K562 (cell line): ENCODE measurements around the gene TNNT2. TPM values are rescaled to one million over a fixed set of nuclear protein-coding genes. Genes with fewer than 3 reads are reported as not detected.

Experiments used
- CBFA2T2 ChIP-seq: fragments of 450-650 bp; conservative IDR thresholded peaks from 2 replicates; pipeline ENCODE4 v1.6.1; 2017; ENCODE audit warnings: mild to moderate bottlenecking
- CCNT2 ChIP-seq: IDR thresholded peaks from 2 replicates; pipeline ENCODE4 v1.6.1; 2011; ENCODE audit warnings: borderline replicate concordance, low read depth, mild to moderate bottlenecking, moderate library complexity, mixed read lengths, low read length; ENCODE audit not compliant: insufficient read length; ENCODE audit errors: extremely low read depth
- MCM3 ChIP-seq: fragments of 450-650 bp; IDR thresholded peaks from 2 replicates; pipeline ENCODE4 v1.6.1; 2016
- PHTF2 ChIP-seq: fragments of 250-450 bp; sonication (Bioruptor Pico); IDR thresholded peaks from 2 replicates; pipeline ENCODE4 v1.5.0; 2021; ENCODE audit warnings: mild to moderate bottlenecking
- SMC3 ChIP-seq: conservative IDR thresholded peaks from 2 replicates; pipeline ENCODE4 v1.6.1; 2011; ENCODE audit warnings: low read depth, low read length, improper control_type of control experiment; ENCODE audit not compliant: insufficient read depth
- TEAD2 ChIP-seq: fragments of 450-650 bp; IDR thresholded peaks from 2 replicates; pipeline ENCODE4 v1.6.1; 2016; ENCODE audit warnings: missing genetic modification characterization, control low read depth, missing compliant biosample characterization
- TFE3 ChIP-seq: fragments of 450-650 bp; formaldehyde crosslinking; IDR thresholded peaks from 2 replicates; pipeline ENCODE4 v1.4.0; 2020; ENCODE audit warnings: mild to moderate bottlenecking, mixed read lengths
- WHSC1 ChIP-seq: IDR thresholded peaks from one replicate; pipeline ENCODE4 v1.6.1; 2012; ENCODE audit warnings: low read length, control low read depth, inconsistent platforms
- ZNF140 ChIP-seq: fragments of 250-450 bp; sonication (Bioruptor Pico); IDR thresholded peaks from 2 replicates; pipeline ENCODE4 v1.8.0; 2021; ENCODE audit warnings: moderate library complexity, mild to moderate bottlenecking, inconsistent platforms
- ZNF175 ChIP-seq: fragments of 200-800 bp; sonication (Bioruptor generic); IDR thresholded peaks from 2 replicates; pipeline ENCODE4 v1.6.1; 2016; ENCODE audit warnings: low read depth, mild to moderate bottlenecking, missing genetic modification characterization, missing compliant biosample characterization
- ZNF609 ChIP-seq: sonication (generic); formaldehyde crosslinking; IDR thresholded peaks from 2 replicates; pipeline ENCODE4 v1.8.1; 2023; ENCODE audit warnings: missing genetic modification reagents, mild to moderate bottlenecking, borderline replicate concordance
- ZNF655 ChIP-seq: fragments of 250-450 bp; sonication (Bioruptor Pico); IDR thresholded peaks from 2 replicates; pipeline ENCODE4 v1.5.0; 2021
- ZSCAN32 ChIP-seq: fragments of 450-650 bp; formaldehyde crosslinking; IDR thresholded peaks from 2 replicates; pipeline ENCODE4 v1.4.0; 2020; ENCODE audit warnings: mild to moderate bottlenecking, moderate library complexity
- polyA plus RNA-seq, 8 experiments: library from polyadenylated mRNA; depleted of rRNA in 4 of 8; stranded (reverse) in 5 of 8; unstranded in 3 of 8; fragments of >200 nt; fragmentation: Nextera tagmentation in 2 of 8; fragmentation: Illumina TruSeq in 1 of 8; extraction: Ambion mirVana in 2 of 8; extraction: Trizol in 1 of 8; gene quantifications; 2 replicates each; pipeline versions ENCODE4 v1.2.1 to v1.2.3, GENCODE V29; 2011 to 2014; ENCODE audit warnings: inconsistent platforms in 1 of 8, missing spikeins in 1 of 8
- total RNA-seq, 7 experiments: library from RNA; depleted of rRNA in 6 of 7; stranded (reverse); fragments of >200 nt in 6 of 7; fragmentation: Illumina TruSeq in 2 of 7; extraction: Trizol in 2 of 7; gene quantifications; 2 replicates each; pipeline versions ENCODE4 v1.2.1 to v1.2.3, GENCODE V29; 2011 to 2021; ENCODE audit warnings: low replicate concordance in 1 of 7
- TF ChIP-seq, protein P1 (sequence below): fragments of 250-450 bp; sonication (Bioruptor Pico); IDR thresholded peaks from 2 replicates; pipeline ENCODE4 v1.5.1; 2021; ENCODE audit warnings: mild to moderate bottlenecking

The TNNT2 gene
- total and polyA plus RNA-seq, 9 of the 15 experiments (the other 6 are each of a cell fraction or from before 2014, with no cell fraction given), result not detected

DNA sequence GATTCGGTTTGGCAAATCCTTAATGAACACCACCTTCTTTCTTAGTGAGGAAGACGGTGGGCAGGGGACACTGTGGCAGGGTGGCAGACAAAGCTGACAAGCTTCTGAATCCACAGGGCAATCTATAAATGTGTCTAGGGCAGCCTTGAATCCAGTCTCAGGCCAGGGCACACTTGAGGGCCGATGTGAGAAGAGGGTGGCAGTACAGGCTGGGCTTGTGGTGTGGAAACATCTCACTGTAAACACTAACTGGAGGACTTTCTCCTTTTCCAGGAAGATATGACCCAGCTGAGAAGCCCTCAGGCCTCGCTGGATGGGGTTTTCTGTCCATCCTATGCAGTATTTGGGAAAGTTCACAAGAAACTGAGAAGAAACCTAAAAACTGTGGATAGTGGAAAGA, 47.7 kb downstream of the TNNT2 start (continued):
- TF ChIP-seq TFE3 (CRISPR knock-in tag) (no peak), ZNF140 (CRISPR knock-in tag) (no peak), ZNF655 (no peak), SMC3 (no peak), PHTF2 (no peak), CCNT2 (no peak), ZNF175 (CRISPR knock-in tag) (no peak), WHSC1 (no peak), ZSCAN32 (no peak), MCM3 (no peak), ZNF609 (CRISPR knock-in tag) (no peak), TEAD2 (tag) (no peak), CBFA2T2 (no peak)
- TF ChIP-seq, protein P1, sequence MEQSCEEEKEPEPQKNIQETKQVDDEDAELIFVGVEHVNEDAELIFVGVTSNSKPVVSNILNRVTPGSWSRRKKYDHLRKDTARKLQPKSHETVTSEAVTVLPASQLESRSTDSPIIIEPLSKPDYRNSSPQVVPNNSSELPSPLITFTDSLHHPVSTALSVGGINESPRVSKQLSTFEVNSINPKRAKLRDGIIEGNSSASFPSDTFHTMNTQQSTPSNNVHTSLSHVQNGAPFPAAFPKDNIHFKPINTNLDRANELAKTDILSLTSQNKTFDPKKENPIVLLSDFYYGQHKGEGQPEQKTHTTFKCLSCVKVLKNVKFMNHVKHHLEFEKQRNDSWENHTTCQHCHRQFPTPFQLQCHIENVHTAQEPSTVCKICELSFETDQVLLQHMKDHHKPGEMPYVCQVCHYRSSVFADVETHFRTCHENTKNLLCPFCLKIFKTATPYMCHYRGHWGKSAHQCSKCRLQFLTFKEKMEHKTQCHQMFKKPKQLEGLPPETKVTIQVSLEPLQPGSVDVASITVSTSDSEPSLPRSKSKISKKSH, result no peak
